Measurements from ENCODE around the gene ARGLU1.
"Not testable (repeated sequence)": the region's sequence is repeated elsewhere in the genome, so short reads cannot be mapped to it uniquely, and the experiment has no call there.

The ARGLU1 gene, protein sequence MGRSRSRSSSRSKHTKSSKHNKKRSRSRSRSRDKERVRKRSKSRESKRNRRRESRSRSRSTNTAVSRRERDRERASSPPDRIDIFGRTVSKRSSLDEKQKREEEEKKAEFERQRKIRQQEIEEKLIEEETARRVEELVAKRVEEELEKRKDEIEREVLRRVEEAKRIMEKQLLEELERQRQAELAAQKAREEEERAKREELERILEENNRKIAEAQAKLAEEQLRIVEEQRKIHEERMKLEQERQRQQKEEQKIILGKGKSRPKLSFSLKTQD

DNA sequence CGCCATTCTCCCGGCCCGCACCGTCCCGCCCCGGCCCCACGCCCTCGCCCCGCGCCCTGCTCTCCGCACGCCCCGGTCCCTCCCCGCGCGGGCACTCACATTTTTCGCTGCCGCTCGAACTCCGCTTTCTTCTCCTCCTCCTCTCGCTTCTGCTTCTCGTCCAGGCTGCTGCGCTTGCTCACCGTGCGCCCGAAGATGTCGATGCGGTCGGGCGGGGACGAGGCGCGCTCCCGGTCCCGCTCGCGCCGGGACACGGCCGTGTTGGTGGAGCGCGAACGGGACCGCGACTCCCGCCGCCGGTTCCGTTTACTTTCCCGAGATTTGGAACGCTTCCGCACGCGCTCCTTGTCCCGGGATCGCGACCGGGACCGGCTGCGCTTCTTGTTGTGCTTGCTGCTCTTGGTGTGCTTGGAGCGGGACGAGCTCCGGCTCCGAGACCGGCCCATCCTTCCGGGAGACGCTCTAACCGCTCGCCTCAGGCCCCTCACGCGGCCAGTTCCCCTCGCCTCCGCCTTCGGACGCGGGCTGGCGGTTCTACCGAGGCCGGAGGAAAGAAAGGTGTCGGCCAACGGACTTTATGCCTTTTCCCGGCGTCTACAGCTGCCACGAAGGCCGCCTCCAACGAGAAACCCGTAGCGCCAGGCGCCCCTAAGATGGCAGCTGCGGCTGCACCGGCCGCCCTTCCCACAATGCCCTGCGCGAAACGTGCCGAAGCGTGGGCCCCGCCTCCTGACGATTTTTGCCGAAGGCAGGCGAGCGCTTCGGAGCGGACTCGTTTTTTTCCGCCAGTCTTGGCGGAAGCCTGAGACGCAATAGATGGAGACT is at the start of gene ARGLU1:
Gene ARGLU1 (minus strand): TSS at position 664 of the 825 bp plus-strand sequence. CDS start 218 bp downstream, at position 446.
- Histone ChIP-seq H3K36me3 (ENCODE audit: control insufficient read depth in 1 of 2, insufficient read depth in 2 of 2, low read length in 2 of 2) (peaks cover 0 to 5% of the 10 kb centered on the region in 2 donors), H3K4me3 (ENCODE audit: low read depth in 1 of 2, low read length in 2 of 2) (peak within 1 kb of the TSS; percentile 79 to 94), H3K4me1 (ENCODE audit: control insufficient read depth in 1 of 2, insufficient read depth in 2 of 2, low read length in 2 of 2) (peaks cover 17 to 36% of the 10 kb centered on the region in 2 donors), H3K27me3 (ENCODE audit: low read depth, low read length) (no peaks in the 10 kb centered on the region), H3K27ac (ENCODE audit: low read length) (peak within 1 kb of the TSS; percentile 90), H3K9me3 (ENCODE audit: control insufficient read depth in 1 of 2, low read length in 2 of 2) (no peaks in the 10 kb centered on the region)

DNA sequence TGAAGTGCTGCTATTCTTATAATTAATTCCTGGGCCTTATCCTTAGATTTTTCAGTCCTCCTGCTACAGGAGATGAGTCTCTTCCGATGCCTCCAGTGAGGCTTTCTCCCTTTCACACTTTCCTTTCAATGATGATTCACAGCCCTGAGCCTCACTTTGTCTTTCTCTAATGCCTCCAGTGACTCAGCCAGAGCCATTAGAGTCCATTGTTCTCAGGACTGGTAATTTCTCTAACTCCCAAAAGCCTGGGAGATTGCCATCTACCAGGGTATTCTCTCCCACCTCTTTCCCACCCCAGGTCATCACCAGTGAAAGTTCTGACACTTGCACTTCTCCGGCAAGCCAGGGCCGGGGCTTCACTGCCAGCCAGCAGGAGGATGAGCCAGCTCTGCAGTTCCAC is 49.6 kb upstream of the ARGLU1 start:
- H3K36me3 ChIP-seq (ENCODE audit: control insufficient read depth in 1 of 2, insufficient read depth in 2 of 2, low read length in 2 of 2), result no peaks in the 10 kb centered on the region
- no peaks in the 10 kb centered on the region for H3K9me3 ChIP-seq (ENCODE audit: control insufficient read depth in 1 of 2, low read length in 2 of 2)
- H3K27me3 ChIP-seq (ENCODE audit: low read depth, low read length), result no peaks in the 10 kb centered on the region
- no peak overlapping the region for H3K27ac ChIP-seq (ENCODE audit: low read length)
- H3K4me3 ChIP-seq (ENCODE audit: low read depth in 1 of 2, low read length in 2 of 2), result no peak overlapping the region
- H3K4me1 ChIP-seq (ENCODE audit: control insufficient read depth in 1 of 2, insufficient read depth in 2 of 2, low read length in 2 of 2), result no peaks in the 10 kb centered on the region

DNA sequence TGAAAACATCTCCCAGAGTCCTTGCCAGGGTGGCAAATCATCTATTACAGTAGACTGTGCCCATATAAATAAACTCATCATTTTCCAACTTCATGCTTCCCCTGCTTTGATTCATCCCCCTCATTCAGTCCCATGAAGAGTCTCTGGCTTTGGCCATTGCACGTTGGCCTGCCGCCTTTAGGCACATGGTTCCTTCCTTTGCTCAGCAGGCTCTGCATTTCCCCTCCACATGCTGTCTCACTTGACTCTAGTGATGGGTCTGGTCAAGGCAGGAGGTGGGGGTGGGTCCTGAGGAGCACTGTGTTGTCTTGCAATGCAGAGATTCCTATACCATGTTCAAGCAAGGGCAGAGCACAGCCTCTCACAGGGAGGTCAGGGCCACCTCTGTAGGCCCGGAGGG is 48.8 kb upstream of the ARGLU1 start:
- Histone ChIP-seq H3K27me3 (ENCODE audit: low read depth, low read length) (no peaks in the 10 kb centered on the region), H3K36me3 (ENCODE audit: control insufficient read depth in 1 of 2, insufficient read depth in 2 of 2, low read length in 2 of 2) (no peaks in the 10 kb centered on the region), H3K27ac (ENCODE audit: low read length) (no peak overlapping the region), H3K4me3 (ENCODE audit: low read depth in 1 of 2, low read length in 2 of 2) (no peak overlapping the region), H3K4me1 (ENCODE audit: control insufficient read depth in 1 of 2, insufficient read depth in 2 of 2, low read length in 2 of 2) (no peaks in the 10 kb centered on the region), H3K9me3 (ENCODE audit: control insufficient read depth in 1 of 2, low read length in 2 of 2) (no peaks in the 10 kb centered on the region)

DNA sequence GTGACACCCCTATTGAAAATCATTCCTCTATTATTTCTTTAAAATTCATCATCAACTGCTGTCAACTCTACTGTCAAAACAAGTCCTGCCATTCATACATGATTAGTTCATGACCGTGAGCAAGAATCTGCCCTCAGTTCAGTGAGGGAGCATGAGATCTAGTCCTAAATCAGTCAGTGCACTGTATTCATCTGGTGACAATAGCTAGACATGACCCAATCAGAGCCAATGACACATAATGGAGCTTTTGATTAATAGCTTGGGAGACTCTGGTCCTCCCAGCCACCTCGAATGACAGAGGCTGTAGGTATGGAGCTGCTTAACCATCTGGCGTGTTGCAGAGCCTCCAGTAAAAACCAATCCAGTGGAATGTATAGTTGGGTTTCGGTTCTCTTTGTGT is 46.9 kb upstream of the ARGLU1 start:
- H3K36me3 ChIP-seq (ENCODE audit: control insufficient read depth in 1 of 2, insufficient read depth in 2 of 2, low read length in 2 of 2), result no peaks in the 10 kb centered on the region
- no peaks in the 10 kb centered on the region for H3K9me3 ChIP-seq (ENCODE audit: control insufficient read depth in 1 of 2, low read length in 2 of 2)
- no peaks in the 10 kb centered on the region for H3K27me3 ChIP-seq (ENCODE audit: low read depth, low read length)
- no peak overlapping the region for H3K27ac ChIP-seq (ENCODE audit: low read length)
- no peak overlapping the region for H3K4me3 ChIP-seq (ENCODE audit: low read depth in 1 of 2, low read length in 2 of 2)
- no peaks in the 10 kb centered on the region for H3K4me1 ChIP-seq (ENCODE audit: control insufficient read depth in 1 of 2, insufficient read depth in 2 of 2, low read length in 2 of 2)

DNA sequence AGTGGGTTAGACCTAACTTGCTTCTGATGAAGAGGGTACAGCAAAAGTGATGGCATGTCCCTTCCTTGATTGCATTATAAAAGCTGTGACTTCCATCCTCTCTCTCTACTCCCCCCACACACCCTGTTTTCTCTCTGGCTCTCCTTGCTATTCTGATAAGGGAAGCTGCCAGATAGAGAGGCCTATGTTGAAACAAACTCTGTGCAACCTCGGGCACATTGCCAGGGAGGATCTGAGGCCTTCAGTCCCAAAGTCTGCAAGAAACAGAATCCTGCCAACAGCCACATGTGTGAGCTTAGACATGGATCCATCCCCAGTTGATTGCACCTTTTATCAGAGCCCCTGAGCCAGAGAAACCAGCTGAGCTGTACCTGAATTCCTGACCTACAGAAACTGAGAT is 44.8 kb upstream of the ARGLU1 start:
- no peaks in the 10 kb centered on the region for H3K4me1 ChIP-seq (ENCODE audit: control insufficient read depth in 1 of 2, insufficient read depth in 2 of 2, low read length in 2 of 2)
- H3K27ac ChIP-seq (ENCODE audit: low read length), result no peak overlapping the region
- H3K9me3 ChIP-seq (ENCODE audit: control insufficient read depth in 1 of 2, low read length in 2 of 2), result no peaks in the 10 kb centered on the region
- H3K27me3 ChIP-seq (ENCODE audit: low read depth, low read length), result no peaks in the 10 kb centered on the region
- no peak overlapping the region for H3K4me3 ChIP-seq (ENCODE audit: low read depth in 1 of 2, low read length in 2 of 2)
- H3K36me3 ChIP-seq (ENCODE audit: control insufficient read depth in 1 of 2, insufficient read depth in 2 of 2, low read length in 2 of 2), result no peaks in the 10 kb centered on the region

DNA sequence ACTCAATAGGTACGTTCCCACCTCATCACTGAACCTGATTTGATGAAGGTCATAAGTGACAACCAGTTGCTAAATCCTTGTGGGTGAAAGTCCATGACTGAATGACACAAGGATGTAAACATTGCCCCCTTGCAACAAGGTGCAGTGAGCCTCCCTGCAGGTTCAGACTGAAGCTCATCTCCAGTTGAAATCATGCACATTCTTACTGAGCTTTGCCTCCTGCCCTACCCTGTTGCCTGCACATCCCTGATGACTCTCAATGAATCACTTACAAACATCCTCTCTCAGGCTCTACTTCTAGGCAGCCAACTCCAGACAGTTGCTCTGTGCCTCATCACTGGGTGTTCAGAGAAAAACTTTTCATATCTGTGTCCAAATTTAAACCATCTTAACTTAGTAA is 42.5 kb upstream of the ARGLU1 start:
- Histone ChIP-seq H3K36me3 (ENCODE audit: control insufficient read depth in 1 of 2, insufficient read depth in 2 of 2, low read length in 2 of 2) (no peaks in the 10 kb centered on the region), H3K27me3 (ENCODE audit: low read depth, low read length) (no peaks in the 10 kb centered on the region), H3K9me3 (ENCODE audit: control insufficient read depth in 1 of 2, low read length in 2 of 2) (no peaks in the 10 kb centered on the region), H3K27ac (ENCODE audit: low read length) (no peak overlapping the region), H3K4me3 (ENCODE audit: low read depth in 1 of 2, low read length in 2 of 2) (no peak overlapping the region), H3K4me1 (ENCODE audit: control insufficient read depth in 1 of 2, insufficient read depth in 2 of 2, low read length in 2 of 2) (no peaks in the 10 kb centered on the region)

DNA sequence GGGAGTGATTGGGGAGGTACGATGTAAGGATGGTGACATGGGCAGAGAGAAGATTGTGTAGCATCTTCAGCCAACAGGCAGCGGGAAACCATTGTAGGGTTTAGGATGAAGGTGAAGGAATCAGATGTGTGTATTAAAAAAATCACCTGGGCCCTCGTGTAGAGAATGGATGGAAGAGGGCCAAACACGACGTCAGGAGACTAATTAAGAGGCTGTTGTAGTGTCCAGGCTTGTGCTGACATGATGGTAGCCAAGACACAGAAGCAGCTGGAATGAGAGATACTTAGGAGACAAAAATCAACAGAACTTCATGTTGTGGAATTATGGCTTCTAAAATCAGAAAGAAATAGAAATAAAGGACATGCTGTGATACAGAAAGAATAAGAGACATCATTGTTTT is 41.2 kb upstream of the ARGLU1 start:
- Histone ChIP-seq H3K27ac (ENCODE audit: low read length) (no peak overlapping the region), H3K9me3 (ENCODE audit: control insufficient read depth in 1 of 2, low read length in 2 of 2) (no peaks in the 10 kb centered on the region), H3K4me3 (ENCODE audit: low read depth in 1 of 2, low read length in 2 of 2) (no peak overlapping the region), H3K4me1 (ENCODE audit: control insufficient read depth in 1 of 2, insufficient read depth in 2 of 2, low read length in 2 of 2) (no peaks in the 10 kb centered on the region), H3K27me3 (ENCODE audit: low read depth, low read length) (no peaks in the 10 kb centered on the region), H3K36me3 (ENCODE audit: control insufficient read depth in 1 of 2, insufficient read depth in 2 of 2, low read length in 2 of 2) (no peaks in the 10 kb centered on the region)

DNA sequence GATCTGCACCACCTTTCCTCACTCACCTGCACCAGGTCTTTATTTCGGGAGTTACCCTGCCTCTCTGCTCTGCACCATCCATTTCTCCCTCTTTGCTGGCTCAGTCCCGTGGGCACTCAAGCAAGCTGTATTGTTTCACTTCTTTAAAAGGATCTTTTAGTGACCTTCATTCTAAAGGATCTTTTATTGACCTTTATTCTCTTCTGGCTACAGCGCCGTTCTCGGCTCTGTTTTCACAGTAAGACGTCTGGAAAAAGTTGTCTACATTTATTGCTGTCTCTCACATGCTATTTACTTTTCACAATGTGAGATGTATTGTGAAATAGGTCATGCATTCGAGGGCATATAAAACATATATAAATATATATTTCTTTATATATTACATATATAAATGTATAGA is 35.6 kb upstream of the ARGLU1 start:
- no peaks in the 10 kb centered on the region for H3K27me3 ChIP-seq (ENCODE audit: low read depth, low read length)
- no peaks in the 10 kb centered on the region for H3K9me3 ChIP-seq (ENCODE audit: control insufficient read depth in 1 of 2, low read length in 2 of 2)
- no peaks in the 10 kb centered on the region for H3K4me1 ChIP-seq (ENCODE audit: control insufficient read depth in 1 of 2, insufficient read depth in 2 of 2, low read length in 2 of 2)
- H3K27ac ChIP-seq (ENCODE audit: low read length), result no peak overlapping the region
- no peak overlapping the region for H3K4me3 ChIP-seq (ENCODE audit: low read depth in 1 of 2, low read length in 2 of 2)
- no peaks in the 10 kb centered on the region for H3K36me3 ChIP-seq (ENCODE audit: control insufficient read depth in 1 of 2, insufficient read depth in 2 of 2, low read length in 2 of 2)

DNA sequence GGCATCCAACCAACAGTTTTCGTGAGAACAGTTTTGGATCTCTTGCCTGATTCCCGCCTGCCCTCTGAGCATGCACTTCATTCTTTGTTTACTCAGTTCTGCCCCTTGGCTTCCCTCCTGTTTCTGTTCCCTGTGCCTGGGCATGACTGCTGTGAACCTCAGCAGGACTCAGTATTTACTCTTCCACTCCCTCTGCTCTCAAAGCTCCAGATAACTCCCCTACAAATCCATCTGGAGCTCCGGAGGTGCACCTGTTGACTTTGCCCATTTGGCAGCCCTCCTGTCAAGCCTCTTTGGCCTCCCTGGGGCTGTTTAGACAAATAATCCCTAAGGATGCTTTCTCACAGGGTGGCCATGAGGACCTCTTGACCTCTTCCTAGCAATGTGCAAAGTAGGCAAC is 34.2 kb upstream of the ARGLU1 start:
- H3K9me3 ChIP-seq (ENCODE audit: control insufficient read depth in 1 of 2, low read length in 2 of 2), result no peaks in the 10 kb centered on the region
- H3K27ac ChIP-seq (ENCODE audit: low read length), result no peak overlapping the region
- no peak overlapping the region for H3K4me3 ChIP-seq (ENCODE audit: low read depth in 1 of 2, low read length in 2 of 2)
- H3K36me3 ChIP-seq (ENCODE audit: control insufficient read depth in 1 of 2, insufficient read depth in 2 of 2, low read length in 2 of 2), result no peaks in the 10 kb centered on the region
- H3K27me3 ChIP-seq (ENCODE audit: low read depth, low read length), result no peaks in the 10 kb centered on the region
- H3K4me1 ChIP-seq (ENCODE audit: control insufficient read depth in 1 of 2, insufficient read depth in 2 of 2, low read length in 2 of 2), result no peaks in the 10 kb centered on the region

DNA sequence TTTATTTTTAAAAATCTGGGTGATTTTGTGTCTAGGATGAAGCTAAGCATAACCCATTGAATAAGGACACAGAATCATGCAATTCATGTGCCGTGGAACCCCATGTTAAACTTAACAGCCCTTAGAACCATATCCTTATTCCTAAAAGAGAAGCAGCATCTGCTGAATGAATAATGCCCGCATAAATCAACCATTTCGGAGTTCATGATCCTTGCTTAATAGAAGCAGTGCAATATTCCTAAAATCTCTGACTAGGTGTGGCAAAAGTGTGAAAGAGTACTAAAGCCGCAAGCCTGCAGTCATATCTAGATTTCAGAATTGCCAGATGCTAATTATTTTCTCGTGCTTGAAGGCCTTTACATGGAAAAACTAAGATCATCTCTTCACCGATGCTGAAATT is 33.6 kb upstream of the ARGLU1 start:
- no peaks in the 10 kb centered on the region for H3K9me3 ChIP-seq (ENCODE audit: control insufficient read depth in 1 of 2, low read length in 2 of 2)
- H3K4me1 ChIP-seq (ENCODE audit: control insufficient read depth in 1 of 2, insufficient read depth in 2 of 2, low read length in 2 of 2), result no peaks in the 10 kb centered on the region
- no peaks in the 10 kb centered on the region for H3K36me3 ChIP-seq (ENCODE audit: control insufficient read depth in 1 of 2, insufficient read depth in 2 of 2, low read length in 2 of 2)
- no peak overlapping the region for H3K4me3 ChIP-seq (ENCODE audit: low read depth in 1 of 2, low read length in 2 of 2)
- no peak overlapping the region for H3K27ac ChIP-seq (ENCODE audit: low read length)
- no peaks in the 10 kb centered on the region for H3K27me3 ChIP-seq (ENCODE audit: low read depth, low read length)

DNA sequence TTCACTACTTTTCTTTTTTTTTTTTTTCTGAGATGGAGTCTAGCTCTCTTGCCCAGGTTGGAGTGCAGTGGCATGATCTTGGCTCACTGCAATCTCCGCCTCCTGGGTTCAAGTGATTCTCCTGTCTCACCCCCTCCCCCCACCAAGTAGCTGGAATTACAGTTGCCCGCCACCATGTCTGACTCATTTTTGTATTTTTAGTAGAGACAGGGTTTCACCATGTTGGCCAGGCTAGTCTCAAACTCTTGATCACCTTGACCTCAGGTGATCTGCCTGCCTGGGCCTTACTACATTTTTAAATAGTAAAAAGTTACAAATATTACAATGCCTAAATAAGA is 32.8 kb upstream of the ARGLU1 start:
- H3K4me1 ChIP-seq (ENCODE audit: control insufficient read depth in 1 of 2, insufficient read depth in 2 of 2, low read length in 2 of 2); H3K27me3 ChIP-seq (ENCODE audit: low read depth, low read length); H3K27ac ChIP-seq (ENCODE audit: low read length); H3K4me3 ChIP-seq (ENCODE audit: low read depth in 1 of 2, low read length in 2 of 2); H3K36me3 ChIP-seq (ENCODE audit: control insufficient read depth in 1 of 2, insufficient read depth in 2 of 2, low read length in 2 of 2); H3K9me3 ChIP-seq (ENCODE audit: control insufficient read depth in 1 of 2, low read length in 2 of 2): not testable (repeated sequence)

Measured in muscle layer of duodenum (tissue), 2 donors.